GM12878 (cell line): ENCODE results near the gene PLXNA2. TPM values are rescaled to one million over a fixed set of nuclear protein-coding genes. Genes with fewer than 3 reads are reported as not detected.

Experiments
- ATAC-seq: fragments of 200-7000 bp; cut with Tn5 transposase; 3 replicates; pipeline ENCODE4 v1.9.1; 2020; ENCODE audit warnings: mild to moderate bottlenecking, moderate library complexity
- BruUV-seq: library from RNA; stranded (reverse); fragments of 400-500 nt; replicated peaks from 2 replicates; lab custom pipeline; 2021; lab: Mats Ljungman, UMichigan
- CTCF ChIA-PET: fragments of 300-600 bp; sonication (Branson Sonifier 250); formaldehyde crosslinking; extraction: SDS; loops from one replicate; lab custom pipeline; 2021; ENCODE audit warnings: inconsistent platforms; lab: Yijun Ruan, JAX
- POLR2A ChIA-PET: fragments of 350-600 bp; formaldehyde crosslinking; extraction: SDS; loops from one replicate; lab custom pipeline; 2021; ENCODE audit warnings: inconsistent platforms; lab: Charles Lee
- RAD21 ChIA-PET: fragments of 300-600 bp; sonication (Branson Sonifier 250); formaldehyde crosslinking; loops from one replicate; lab custom pipeline; 2023; ENCODE audit warnings: antibody characterized with exemption; ENCODE audit not compliant: unreplicated experiment; lab: Charles Lee
- SMC1A ChIA-PET: fragments of 300-600 bp; sonication (Branson Sonifier 250); formaldehyde crosslinking; loops from one replicate; lab custom pipeline; 2023; ENCODE audit not compliant: unreplicated experiment, uncharacterized antibody; lab: Charles Lee
- DNase-seq: peaks from one replicate; pipeline ENCODE4 v3.0.0-alpha.2; 2011; ENCODE audit warnings: low read depth, low spot score
- FAIRE-seq: peaks from 3 replicates; lab custom pipeline; 2011; peaks lifted over from hg19 to GRCh38; lab: Jason Lieb, UNC
- H2AFZ ChIP-seq: 2 replicates; pipeline ENCODE4 v1.6.0; 2011; ENCODE audit warnings: low read depth, low read length, control low read depth; ENCODE audit not compliant: control insufficient read depth
- H3K27ac ChIP-seq: 2 replicates; pipeline ENCODE4 v1.5.1; 2011; ENCODE audit warnings: control low read depth; ENCODE audit not compliant: control insufficient read depth, insufficient read depth
- H3K27me3 ChIP-seq, 2 experiments: replicated peaks in 1 of 2; 2 replicates each; pipeline versions ENCODE4 v1.6.0 to v1.6.1; 2011; ENCODE audit warnings: low read length in 1 of 2; ENCODE audit not compliant: control insufficient read depth in 2 of 2, insufficient read depth in 2 of 2
- H3K36me3 ChIP-seq, 2 experiments: 2 replicates each; pipeline ENCODE4 v1.5.1; 2011; ENCODE audit warnings: low read length in 1 of 2; ENCODE audit not compliant: control insufficient read depth in 2 of 2, insufficient read depth in 2 of 2
- H3K4me1 ChIP-seq: 2 replicates; pipeline ENCODE4 v1.6.1; 2011; ENCODE audit warnings: mild to moderate bottlenecking, low read length, moderate library complexity, mixed read lengths; ENCODE audit not compliant: control insufficient read depth, insufficient read depth
- H3K4me2 ChIP-seq: 2 replicates; pipeline ENCODE4 v1.6.0; 2011; ENCODE audit warnings: control low read depth; ENCODE audit not compliant: control insufficient read depth, insufficient read depth
- H3K4me3 ChIP-seq: fragments of 200-600 bp; sonication (generic); 2 replicates; pipeline ENCODE4 v1.5.1; 2016
- H3K79me2 ChIP-seq: 2 replicates; pipeline ENCODE4 v1.6.0; 2011; ENCODE audit warnings: low read length; ENCODE audit not compliant: control insufficient read depth, insufficient read depth
- H3K9ac ChIP-seq: 2 replicates; pipeline ENCODE4 v1.8.0; 2011; ENCODE audit warnings: low read length, control low read depth, mixed read lengths; ENCODE audit not compliant: control insufficient read depth, insufficient read depth
- H3K9me3 ChIP-seq: replicated peaks from 3 replicates; pipeline ENCODE4 v1.5.1; 2011; ENCODE audit warnings: mild to moderate bottlenecking, low read length; ENCODE audit not compliant: control insufficient read depth, insufficient read depth
- H4K20me1 ChIP-seq: 2 replicates; pipeline ENCODE4 v1.6.0; 2011; ENCODE audit not compliant: control insufficient read depth, insufficient read depth
- CREB1 ChIP-seq: IDR thresholded peaks from 2 replicates; pipeline ENCODE4 v1.6.1; 2012; ENCODE audit warnings: low read depth, mild to moderate bottlenecking, inconsistent platforms
- EED ChIP-seq: sonication (generic); IDR thresholded peaks from 2 replicates; pipeline ENCODE4 v1.6.1; 2016; ENCODE audit warnings: antibody characterized with exemption, low read depth
- HDAC6 ChIP-seq: fragments of 200-600 bp; sonication (generic); IDR thresholded peaks from one replicate; pipeline ENCODE4 v1.8.0; 2017; ENCODE audit warnings: antibody characterized with exemption; ENCODE audit not compliant: unreplicated experiment
- LARP7 ChIP-seq: fragments of 450-650 bp; IDR thresholded peaks from 2 replicates; pipeline ENCODE4 v1.6.1; 2017; ENCODE audit warnings: mild to moderate bottlenecking
- MYB ChIP-seq: fragments of 150-350 bp; IDR thresholded peaks from 2 replicates; pipeline ENCODE4 v1.6.1; 2014; ENCODE audit warnings: mild to moderate bottlenecking, low read depth, low read length, borderline replicate concordance
- NR2C2 ChIP-seq: IDR thresholded peaks from 2 replicates; pipeline ENCODE4 v1.6.1; 2011; ENCODE audit warnings: borderline replicate concordance, low read depth; ENCODE audit not compliant: control insufficient read depth, insufficient read length
- POLR2A ChIP-seq: IDR thresholded peaks from 2 replicates; pipeline ENCODE4 v1.6.1; 2011; ENCODE audit warnings: low read depth, mild to moderate bottlenecking, low read length
- POU2F2 ChIP-seq: IDR thresholded peaks from 3 replicates; pipeline ENCODE4 v1.6.1; 2011; ENCODE audit warnings: low read depth, mild to moderate bottlenecking, low read length, borderline replicate concordance
- RUNX3 ChIP-seq: IDR thresholded peaks from 2 replicates; pipeline ENCODE4 v1.6.1; 2012; ENCODE audit warnings: low read length, inconsistent platforms
- ZBED1 ChIP-seq: IDR thresholded peaks from 2 replicates; pipeline ENCODE4 v1.6.1; 2016; ENCODE audit warnings: borderline replicate concordance
- WGBS: methylation state at CpG from one replicate; pipeline ENCODE4 v1.1.6; 2016; ENCODE audit warnings: low lambda C conversion rate; ENCODE audit not compliant: insufficient replicate concordance, insufficient coverage; ENCODE audit errors: missing lambda C conversion rate; 5-methylcytosine and 5-hydroxymethylcytosine counted together
- in situ Hi-C: fragments of 300-500 bp; cut with MboI; formaldehyde crosslinking; loops from 9 replicates; pipeline ENCODE4 v1.14.3; 2018; ENCODE audit warnings: mixed read lengths
- intact Hi-C: fragments of 100-400 bp; cut with micrococcal nuclease; formaldehyde crosslinking; loops from one replicate; pipeline ENCODE4 v1.14.2; 2022; ENCODE audit not compliant: unreplicated experiment
- polyA plus RNA-seq, 11 experiments: library from polyadenylated mRNA; depleted of rRNA in 4 of 11; unstranded in 6 of 11; stranded (reverse) in 5 of 11; fragments of >200 nt; fragmentation: Nextera tagmentation in 4 of 11; fragmentation: Illumina TruSeq in 1 of 11; extraction: Ambion mirVana in 4 of 11; extraction: Trizol in 1 of 11; gene quantifications; 1 replicate in 1 of 11; 2 replicates in 10 of 11; pipeline versions ENCODE4 v1.2.1 to v1.2.3, GENCODE V29; 2011 to 2016; ENCODE audit warnings: inconsistent platforms in 2 of 11, missing spikeins in 2 of 11, low read depth in 1 of 11
- total RNA-seq, 4 experiments: library from RNA; depleted of rRNA in 3 of 4; stranded (reverse); fragments of >200 nt in 3 of 4; fragmentation: Illumina TruSeq in 1 of 4; extraction: Trizol in 1 of 4; gene quantifications; 2 replicates each; pipeline versions ENCODE4 v1.2.1 to v1.2.3, GENCODE V29; 2013 to 2021
- TF ChIP-seq, protein P1 (sequence below): fragments of 450-650 bp; IDR thresholded peaks from 2 replicates; pipeline ENCODE4 v1.6.1; 2016; ENCODE audit warnings: mild to moderate bottlenecking, moderate library complexity, borderline replicate concordance
- TF ChIP-seq, protein P2 (sequence below): fragments of 450-650 bp; IDR thresholded peaks from 2 replicates; pipeline ENCODE4 v1.6.1; 2016; ENCODE audit warnings: mild to moderate bottlenecking
- TF ChIP-seq, protein P3 (sequence below): fragments of 450-650 bp; IDR thresholded peaks from 2 replicates; pipeline ENCODE4 v1.6.1; 2017; ENCODE audit warnings: mild to moderate bottlenecking, low read depth, inconsistent platforms; ENCODE audit not compliant: poor library complexity, severe bottlenecking
- TF ChIP-seq, protein P4 (sequence below): fragments of 450-650 bp; IDR thresholded peaks from 2 replicates; pipeline ENCODE4 v1.6.1; 2017; ENCODE audit warnings: low read depth, mild to moderate bottlenecking, moderate library complexity

The PLXNA2 gene
- total and polyA plus RNA-seq, 10 of the 15 experiments (the other 5 are each of a cell fraction or from before 2014, with no cell fraction given), result under 0.01 to 0.08 (median 0.07) TPM; not detected in 4

GRCh38 chr1:208179263-208179816 is 64.8 kb downstream of the PLXNA2 start:
- ChIA-PET RAD21 (interaction anchor here (4.8 kb wide), 1 partner anchor 9 kb away, joined by 40 read pairs; no protein-coding TSS in a partner anchor), CTCF (interaction anchor here (1.4 to 3.0 kb wide), 2 partner anchors 8 to 48 kb away, joined by 3 to 18 read pairs; no protein-coding TSS in a partner anchor), SMC1A (interaction anchor here (0.6 to 1.8 kb wide), 5 partner anchors 8 to 91 kb away, joined by 3 to 4 read pairs (median 4); no protein-coding TSS in a partner anchor), POLR2A (interaction anchor here (1.3 to 3.7 kb wide), 3 partner anchors 8 to 19 kb away, joined by 3 to 17 read pairs (median 4); no protein-coding TSS in a partner anchor)
- Histone ChIP-seq H3K27me3 (no peaks in the 10 kb centered on the region; a peak in 1 of 4 replicates), H3K27ac (no peak overlapping the region), H2AFZ (no peak overlapping the region), H3K4me1 (peaks cover 5% of the 10 kb centered on the region), H3K9me3 (no peaks in the 10 kb centered on the region), H3K4me2 (no peak overlapping the region), H3K36me3 (no peaks in the 10 kb centered on the region), H3K79me2 (no peaks in the 10 kb centered on the region), H3K9ac (no peak overlapping the region), H4K20me1 (no peaks in the 10 kb centered on the region), H3K4me3 (no peak overlapping the region)
- no peak for ATAC-seq
- WGBS, result 60% methylated on average over 6 of the region's 6 CpGs
- in situ Hi-C loops (no loop called here), intact Hi-C loops (no loop called here)
- TF ChIP-seq, protein P1, sequence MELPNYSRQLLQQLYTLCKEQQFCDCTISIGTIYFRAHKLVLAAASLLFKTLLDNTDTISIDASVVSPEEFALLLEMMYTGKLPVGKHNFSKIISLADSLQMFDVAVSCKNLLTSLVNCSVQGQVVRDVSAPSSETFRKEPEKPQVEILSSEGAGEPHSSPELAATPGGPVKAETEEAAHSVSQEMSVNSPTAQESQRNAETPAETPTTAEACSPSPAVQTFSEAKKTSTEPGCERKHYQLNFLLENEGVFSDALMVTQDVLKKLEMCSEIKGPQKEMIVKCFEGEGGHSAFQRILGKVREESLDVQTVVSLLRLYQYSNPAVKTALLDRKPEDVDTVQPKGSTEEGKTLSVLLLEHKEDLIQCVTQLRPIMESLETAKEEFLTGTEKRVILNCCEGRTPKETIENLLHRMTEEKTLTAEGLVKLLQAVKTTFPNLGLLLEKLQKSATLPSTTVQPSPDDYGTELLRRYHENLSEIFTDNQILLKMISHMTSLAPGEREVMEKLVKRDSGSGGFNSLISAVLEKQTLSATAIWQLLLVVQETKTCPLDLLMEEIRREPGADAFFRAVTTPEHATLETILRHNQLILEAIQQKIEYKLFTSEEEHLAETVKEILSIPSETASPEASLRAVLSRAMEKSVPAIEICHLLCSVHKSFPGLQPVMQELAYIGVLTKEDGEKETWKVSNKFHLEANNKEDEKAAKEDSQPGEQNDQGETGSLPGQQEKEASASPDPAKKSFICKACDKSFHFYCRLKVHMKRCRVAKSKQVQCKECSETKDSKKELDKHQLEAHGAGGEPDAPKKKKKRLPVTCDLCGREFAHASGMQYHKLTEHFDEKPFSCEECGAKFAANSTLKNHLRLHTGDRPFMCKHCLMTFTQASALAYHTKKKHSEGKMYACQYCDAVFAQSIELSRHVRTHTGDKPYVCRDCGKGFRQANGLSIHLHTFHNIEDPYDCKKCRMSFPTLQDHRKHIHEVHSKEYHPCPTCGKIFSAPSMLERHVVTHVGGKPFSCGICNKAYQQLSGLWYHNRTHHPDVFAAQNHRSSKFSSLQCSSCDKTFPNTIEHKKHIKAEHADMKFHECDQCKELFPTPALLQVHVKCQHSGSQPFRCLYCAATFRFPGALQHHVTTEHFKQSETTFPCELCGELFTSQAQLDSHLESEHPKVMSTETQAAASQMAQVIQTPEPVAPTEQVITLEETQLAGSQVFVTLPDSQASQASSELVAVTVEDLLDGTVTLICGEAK, result no peak
- TF ChIP-seq POU2F2 (no peak), NR2C2 (no peak), MYB (no peak), RUNX3 (no peak), POLR2A (no peak), EED (no peak), HDAC6 (no peak), ZBED1 (no peak), LARP7 (no peak), CREB1 (no peak)
- TF ChIP-seq, protein P2, sequence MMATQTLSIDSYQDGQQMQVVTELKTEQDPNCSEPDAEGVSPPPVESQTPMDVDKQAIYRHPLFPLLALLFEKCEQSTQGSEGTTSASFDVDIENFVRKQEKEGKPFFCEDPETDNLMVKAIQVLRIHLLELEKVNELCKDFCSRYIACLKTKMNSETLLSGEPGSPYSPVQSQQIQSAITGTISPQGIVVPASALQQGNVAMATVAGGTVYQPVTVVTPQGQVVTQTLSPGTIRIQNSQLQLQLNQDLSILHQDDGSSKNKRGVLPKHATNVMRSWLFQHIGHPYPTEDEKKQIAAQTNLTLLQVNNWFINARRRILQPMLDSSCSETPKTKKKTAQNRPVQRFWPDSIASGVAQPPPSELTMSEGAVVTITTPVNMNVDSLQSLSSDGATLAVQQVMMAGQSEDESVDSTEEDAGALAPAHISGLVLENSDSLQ, result no peak
- TF ChIP-seq, protein P3, sequence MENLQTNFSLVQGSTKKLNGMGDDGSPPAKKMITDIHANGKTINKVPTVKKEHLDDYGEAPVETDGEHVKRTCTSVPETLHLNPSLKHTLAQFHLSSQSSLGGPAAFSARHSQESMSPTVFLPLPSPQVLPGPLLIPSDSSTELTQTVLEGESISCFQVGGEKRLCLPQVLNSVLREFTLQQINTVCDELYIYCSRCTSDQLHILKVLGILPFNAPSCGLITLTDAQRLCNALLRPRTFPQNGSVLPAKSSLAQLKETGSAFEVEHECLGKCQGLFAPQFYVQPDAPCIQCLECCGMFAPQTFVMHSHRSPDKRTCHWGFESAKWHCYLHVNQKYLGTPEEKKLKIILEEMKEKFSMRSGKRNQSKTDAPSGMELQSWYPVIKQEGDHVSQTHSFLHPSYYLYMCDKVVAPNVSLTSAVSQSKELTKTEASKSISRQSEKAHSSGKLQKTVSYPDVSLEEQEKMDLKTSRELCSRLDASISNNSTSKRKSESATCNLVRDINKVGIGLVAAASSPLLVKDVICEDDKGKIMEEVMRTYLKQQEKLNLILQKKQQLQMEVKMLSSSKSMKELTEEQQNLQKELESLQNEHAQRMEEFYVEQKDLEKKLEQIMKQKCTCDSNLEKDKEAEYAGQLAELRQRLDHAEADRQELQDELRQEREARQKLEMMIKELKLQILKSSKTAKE, result no peak
- TF ChIP-seq, protein P4, sequence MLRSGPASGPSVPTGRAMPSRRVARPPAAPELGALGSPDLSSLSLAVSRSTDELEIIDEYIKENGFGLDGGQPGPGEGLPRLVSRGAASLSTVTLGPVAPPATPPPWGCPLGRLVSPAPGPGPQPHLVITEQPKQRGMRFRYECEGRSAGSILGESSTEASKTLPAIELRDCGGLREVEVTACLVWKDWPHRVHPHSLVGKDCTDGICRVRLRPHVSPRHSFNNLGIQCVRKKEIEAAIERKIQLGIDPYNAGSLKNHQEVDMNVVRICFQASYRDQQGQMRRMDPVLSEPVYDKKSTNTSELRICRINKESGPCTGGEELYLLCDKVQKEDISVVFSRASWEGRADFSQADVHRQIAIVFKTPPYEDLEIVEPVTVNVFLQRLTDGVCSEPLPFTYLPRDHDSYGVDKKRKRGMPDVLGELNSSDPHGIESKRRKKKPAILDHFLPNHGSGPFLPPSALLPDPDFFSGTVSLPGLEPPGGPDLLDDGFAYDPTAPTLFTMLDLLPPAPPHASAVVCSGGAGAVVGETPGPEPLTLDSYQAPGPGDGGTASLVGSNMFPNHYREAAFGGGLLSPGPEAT, result no peak
- BruUV-seq, result no TSS peak
- FAIRE-seq, result no peak
- DNase-seq, result no peak
